Colonic mucosa (tissue), 4 donors: ENCODE data around the gene PRKCA. TPM values are rescaled to one million over a fixed set of nuclear protein-coding genes. Genes with fewer than 3 reads are reported as not detected.

Experiments used
- DNase-seq: peaks from one replicate; pipeline ENCODE4 v3.0.0-alpha.2; 2020
- H3K27ac ChIP-seq: fragments of 200-600 bp; one replicate; pipeline ENCODE4 v1.8.0; 2021
- H3K27me3 ChIP-seq: fragments of 200-600 bp; one replicate; pipeline ENCODE4 v1.8.0; 2021
- H3K36me3 ChIP-seq: fragments of 200-600 bp; one replicate; pipeline ENCODE4 v1.8.0; 2021
- H3K4me1 ChIP-seq: fragments of 200-600 bp; one replicate; pipeline ENCODE4 v1.8.0; 2021; ENCODE audit warnings: mild to moderate bottlenecking
- H3K4me3 ChIP-seq: fragments of 200-600 bp; one replicate; pipeline ENCODE4 v1.8.0; 2021
- H3K9ac ChIP-seq, 2 donors: one replicate each; pipeline ENCODE4 v1.7.0; 2013; ENCODE audit warnings: control low read depth in 2 of 2, low read depth in 2 of 2, low read length in 2 of 2
- H3K9me3 ChIP-seq: fragments of 200-600 bp; one replicate; pipeline ENCODE4 v1.8.0; 2021
- intact Hi-C: fragments of 100-400 bp; cut with DNase I; formaldehyde crosslinking; loops from one replicate; pipeline ENCODE4 v1.14.1; 2022
- total RNA-seq, 2 donors: library from RNA; stranded (reverse); fragmentation: NEBNext Ultra II Directional in 1 of 2; extraction: Animal tissue kit (Norgen Biotek cat#: 25700) in 1 of 2; gene quantifications; one replicate each; pipeline ENCODE4 v1.2.1, GENCODE V29; 2021
- TF ChIP-seq, protein P1 (sequence below): fragments of 200-600 bp; IDR thresholded peaks from one replicate; pipeline ENCODE4 v1.8.0; 2022; ENCODE audit warnings: antibody characterized with exemption, mild to moderate bottlenecking
- donor health status: healthy.
- donor health status: DM: no; HTN: no; CAD: no.
- donor health status: DM: no; HTN: no; CAD: no.

Gene PRKCA
- total RNA-seq, 2 donors from 2014 or later, result 40.0 to 41.8 TPM

DNA sequence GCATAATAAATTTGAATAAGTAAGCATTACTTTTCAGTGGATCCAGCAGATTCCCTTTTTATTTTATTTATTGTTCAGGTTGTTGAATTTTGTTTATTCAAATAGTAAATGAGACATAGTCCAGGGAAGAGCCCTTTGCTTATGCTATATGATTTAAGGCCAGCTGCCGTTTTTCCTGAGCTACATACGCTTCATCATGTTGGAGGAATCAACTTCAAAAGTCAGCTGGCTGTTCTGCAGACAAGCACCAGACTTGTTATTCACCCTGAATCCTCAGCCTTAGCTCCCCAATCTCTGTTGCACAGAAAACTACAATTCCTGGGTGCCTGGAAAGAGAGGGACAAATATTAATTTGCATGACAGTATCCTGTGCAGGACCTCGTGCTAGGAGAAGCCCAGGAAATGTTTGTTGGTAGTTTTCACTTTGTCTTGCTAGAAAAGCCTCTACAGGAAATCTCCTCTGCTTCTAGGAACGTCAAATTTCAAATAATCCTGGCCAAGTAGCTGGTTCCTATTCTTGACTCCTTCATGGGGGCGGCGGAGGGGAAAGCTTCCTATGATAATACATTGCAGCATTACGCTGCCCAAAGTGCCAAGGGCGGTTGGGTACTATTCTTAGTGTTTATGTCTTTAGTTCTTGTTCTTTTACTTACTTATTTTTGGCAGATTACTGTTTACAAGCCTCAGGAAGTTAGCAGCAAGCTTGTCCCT is 101.6 kb downstream of the PRKCA start:
- intact Hi-C loops, result no loop called here
- TF ChIP-seq, protein P1, sequence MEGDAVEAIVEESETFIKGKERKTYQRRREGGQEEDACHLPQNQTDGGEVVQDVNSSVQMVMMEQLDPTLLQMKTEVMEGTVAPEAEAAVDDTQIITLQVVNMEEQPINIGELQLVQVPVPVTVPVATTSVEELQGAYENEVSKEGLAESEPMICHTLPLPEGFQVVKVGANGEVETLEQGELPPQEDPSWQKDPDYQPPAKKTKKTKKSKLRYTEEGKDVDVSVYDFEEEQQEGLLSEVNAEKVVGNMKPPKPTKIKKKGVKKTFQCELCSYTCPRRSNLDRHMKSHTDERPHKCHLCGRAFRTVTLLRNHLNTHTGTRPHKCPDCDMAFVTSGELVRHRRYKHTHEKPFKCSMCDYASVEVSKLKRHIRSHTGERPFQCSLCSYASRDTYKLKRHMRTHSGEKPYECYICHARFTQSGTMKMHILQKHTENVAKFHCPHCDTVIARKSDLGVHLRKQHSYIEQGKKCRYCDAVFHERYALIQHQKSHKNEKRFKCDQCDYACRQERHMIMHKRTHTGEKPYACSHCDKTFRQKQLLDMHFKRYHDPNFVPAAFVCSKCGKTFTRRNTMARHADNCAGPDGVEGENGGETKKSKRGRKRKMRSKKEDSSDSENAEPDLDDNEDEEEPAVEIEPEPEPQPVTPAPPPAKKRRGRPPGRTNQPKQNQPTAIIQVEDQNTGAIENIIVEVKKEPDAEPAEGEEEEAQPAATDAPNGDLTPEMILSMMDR, result no peak
- Histone ChIP-seq H3K4me3 (no peak overlapping the region), H3K27me3 (no peaks in the 10 kb centered on the region), H3K9ac (no peak overlapping the region), H3K9me3 (no peaks in the 10 kb centered on the region), H3K4me1 (no peaks in the 10 kb centered on the region), H3K36me3 (no peaks in the 10 kb centered on the region), H3K27ac (no peak overlapping the region)
- no peak for DNase-seq

DNA sequence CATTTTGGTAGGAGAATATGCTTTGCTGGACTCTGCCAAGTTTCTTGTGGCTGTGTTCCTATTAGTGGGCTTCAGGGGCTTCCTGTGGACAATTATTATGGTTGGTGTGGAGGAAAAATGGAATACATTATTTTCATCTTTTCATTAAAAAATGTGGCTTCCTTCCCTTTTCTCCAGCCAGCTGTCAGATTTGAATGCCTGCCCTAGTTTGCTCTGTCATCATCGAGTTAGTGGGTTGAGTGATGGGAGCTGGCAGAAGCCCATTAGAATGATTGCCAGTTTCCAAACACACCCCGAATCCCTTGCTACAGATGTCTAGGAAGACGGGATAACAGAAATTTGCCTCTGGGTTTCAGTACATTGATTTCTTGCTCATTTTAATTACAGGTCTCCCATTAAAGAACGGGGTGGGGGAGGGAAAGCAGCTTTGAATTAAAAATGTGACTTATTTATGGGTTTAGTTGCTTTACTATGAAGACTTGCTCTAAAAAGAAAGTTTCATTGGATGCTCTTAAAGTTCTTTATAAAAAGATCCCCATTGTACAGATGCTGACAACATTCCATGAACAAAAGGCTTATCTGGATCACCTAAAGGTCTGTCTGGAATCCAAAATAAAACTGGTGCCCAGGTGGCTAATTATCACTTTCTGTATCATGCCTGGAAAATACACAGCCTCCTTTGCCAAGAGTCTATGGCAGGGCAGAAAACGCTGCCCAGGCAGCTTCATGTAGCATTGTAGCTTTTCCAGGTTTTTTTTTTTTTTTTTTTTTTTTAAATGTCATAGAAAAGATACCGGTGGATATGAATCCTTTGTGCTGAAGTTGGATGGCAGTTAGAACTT is 103.6 kb downstream of the PRKCA start:
- TF ChIP-seq, protein P1, result no peak
- no peaks in the 10 kb centered on the region for H3K36me3 ChIP-seq
- intact Hi-C loops, result no loop called here
- H3K27me3 ChIP-seq, result no peaks in the 10 kb centered on the region
- DNase-seq, result no peak
- no peaks in the 10 kb centered on the region for H3K4me1 ChIP-seq
- no peak overlapping the region for H3K9ac ChIP-seq
- H3K4me3 ChIP-seq, result no peak overlapping the region
- H3K27ac ChIP-seq, result no peak overlapping the region
- no peaks in the 10 kb centered on the region for H3K9me3 ChIP-seq

GRCh38 chr17:66406701-66407644 is 104.6 kb downstream of the PRKCA start:
- H3K4me1 ChIP-seq, result no peaks in the 10 kb centered on the region
- TF ChIP-seq, protein P1, result no peak
- intact Hi-C loops, result no loop called here

GRCh38 chr17:66407864-66408263 is 105.5 kb downstream of the PRKCA start:
- Histone ChIP-seq H3K9ac (no peak overlapping the region), H3K27ac (no peak overlapping the region), H3K27me3 (no peaks in the 10 kb centered on the region), H3K9me3 (no peaks in the 10 kb centered on the region), H3K4me3 (no peak overlapping the region), H3K36me3 (no peaks in the 10 kb centered on the region), H3K4me1 (peaks cover 5% of the 10 kb centered on the region)
- DNase-seq, result no peak
- intact Hi-C loops, result no loop called here
- TF ChIP-seq, protein P1, result no peak

More at GRCh38 chr17:66406701-66407644, 104.6 kb downstream of the PRKCA start:
- no peak overlapping the region for H3K27ac ChIP-seq
- no peak for DNase-seq
- H3K9me3 ChIP-seq, result no peaks in the 10 kb centered on the region
- no peaks in the 10 kb centered on the region for H3K36me3 ChIP-seq
- H3K9ac ChIP-seq, result no peak overlapping the region
- no peaks in the 10 kb centered on the region for H3K27me3 ChIP-seq
- no peak overlapping the region for H3K4me3 ChIP-seq

DNA sequence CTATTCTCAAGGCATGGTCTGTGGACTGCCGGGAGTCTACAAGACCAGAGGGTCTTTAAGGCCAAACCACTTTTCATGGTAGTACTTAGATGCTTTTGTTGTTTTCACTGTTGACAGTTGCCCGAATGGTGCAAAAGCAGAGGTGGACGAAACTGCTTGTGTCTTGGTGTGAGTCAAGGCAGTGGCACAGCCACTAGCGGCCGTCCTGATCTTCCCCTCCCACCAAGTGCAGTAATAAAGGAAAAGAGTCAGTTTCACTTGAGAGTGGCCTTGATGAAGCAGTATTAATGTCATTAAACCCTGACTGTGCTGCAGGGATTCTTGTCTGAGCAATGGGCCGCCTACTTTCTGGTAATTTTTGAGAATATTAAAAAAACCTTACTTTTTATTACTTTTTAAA is 109.1 kb downstream of the PRKCA start:
- no peaks in the 10 kb centered on the region for H3K27me3 ChIP-seq
- H3K4me3 ChIP-seq, result no peak overlapping the region
- TF ChIP-seq, protein P1, result no peak
- intact Hi-C loops, result no loop called here
- H3K27ac ChIP-seq, result no peak overlapping the region
- no peaks in the 10 kb centered on the region for H3K9me3 ChIP-seq
- DNase-seq, result no peak
- H3K4me1 ChIP-seq, result peaks cover 24% of the 10 kb centered on the region
- H3K9ac ChIP-seq, result no peak overlapping the region
- no peaks in the 10 kb centered on the region for H3K36me3 ChIP-seq
